SU-DHL-6 (cell line): Measurements from ENCODE around the gene SRSF8.

Experiments used
- H2AFZ ChIP-seq: fragments of 200-600 bp; sonication (generic); 2 replicates; pipeline ENCODE4 v1.6.1; 2014; ENCODE audit warnings: low read depth, mild to moderate bottlenecking, moderate library complexity, mixed read lengths, antibody characterized with exemption, low read length; ENCODE audit not compliant: severe bottlenecking
- H3F3A ChIP-seq: fragments of 200-600 bp; shearing (Covaris generic); 2 replicates; pipeline ENCODE4 v1.6.0; 2016; ENCODE audit warnings: antibody characterized with exemption, mild to moderate bottlenecking; ENCODE audit not compliant: insufficient read depth
- H3K27ac ChIP-seq: fragments of 200-600 bp; sonication (generic); 2 replicates; pipeline ENCODE4 v1.5.1; 2016; ENCODE audit warnings: low read depth, mild to moderate bottlenecking, low read length, moderate library complexity, mixed read lengths
- H3K27me3 ChIP-seq: fragments of 200-600 bp; sonication (generic), shearing (Covaris generic); 2 replicates; pipeline ENCODE4 v1.6.0; 2014; ENCODE audit warnings: mild to moderate bottlenecking, low read length
- H3K36me3 ChIP-seq: fragments of 200-600 bp; sonication (generic); 2 replicates; pipeline ENCODE4 v1.6.1; 2014; ENCODE audit warnings: mild to moderate bottlenecking, low read length, mixed read lengths
- H3K4me2 ChIP-seq: fragments of 300-600, 200-600 bp; shearing (Covaris generic), sonication (generic); 2 replicates; pipeline ENCODE4 v1.6.0; 2014; ENCODE audit warnings: low read length, low read depth, mild to moderate bottlenecking; ENCODE audit not compliant: poor library complexity, severe bottlenecking
- H3K4me3 ChIP-seq: fragments of 200-600 bp; sonication (generic); 2 replicates; pipeline ENCODE4 v1.5.1; 2014; ENCODE audit warnings: antibody characterized with exemption, low read length, mild to moderate bottlenecking, mixed read lengths; ENCODE audit not compliant: insufficient read depth, poor library complexity, severe bottlenecking
- H3K79me2 ChIP-seq: fragments of 200-600 bp; sonication (generic); 2 replicates; pipeline ENCODE4 v1.6.1; 2014; ENCODE audit warnings: mild to moderate bottlenecking, low read length, moderate library complexity; ENCODE audit not compliant: insufficient read depth
- H3K9ac ChIP-seq: fragments of 200-600 bp; sonication (generic); 2 replicates; pipeline ENCODE4 v1.7.0; 2014; ENCODE audit warnings: mild to moderate bottlenecking, low read length
- H3K9me2 ChIP-seq: fragments of 200-600 bp; sonication (generic); replicated peaks from 2 replicates; pipeline ENCODE4 v1.6.1; 2014; ENCODE audit warnings: low read length; ENCODE audit not compliant: insufficient read depth
- H3K9me3 ChIP-seq: fragments of 200-600 bp; sonication (generic); 2 replicates; pipeline ENCODE4 v1.6.1; 2014; ENCODE audit warnings: low read length, mixed read lengths; ENCODE audit not compliant: insufficient read depth
- H4K20me1 ChIP-seq: fragments of 200-600 bp; sonication (generic); 2 replicates; pipeline ENCODE4 v1.6.1; 2014; ENCODE audit warnings: low read depth, mild to moderate bottlenecking, antibody characterized with exemption, low read length, moderate library complexity, mixed read lengths
- EZH2phosphoT487 ChIP-seq: fragments of 200-600 bp; sonication (generic), shearing (Covaris generic); conservative IDR thresholded peaks from 2 replicates; pipeline ENCODE4 v1.6.1; 2018; ENCODE audit warnings: mild to moderate bottlenecking, antibody characterized with exemption, low read length, moderate library complexity, mixed read lengths
- TF ChIP-seq, protein P1 (sequence below): fragments of 200-600 bp; sonication (generic); IDR thresholded peaks from one replicate; pipeline ENCODE4 v1.5.1; 2017; ENCODE audit warnings: antibody characterized with exemption, mild to moderate bottlenecking, low read length, moderate library complexity; ENCODE audit not compliant: insufficient read depth, poor library complexity, severe bottlenecking

The SRSF8 gene

DNA sequence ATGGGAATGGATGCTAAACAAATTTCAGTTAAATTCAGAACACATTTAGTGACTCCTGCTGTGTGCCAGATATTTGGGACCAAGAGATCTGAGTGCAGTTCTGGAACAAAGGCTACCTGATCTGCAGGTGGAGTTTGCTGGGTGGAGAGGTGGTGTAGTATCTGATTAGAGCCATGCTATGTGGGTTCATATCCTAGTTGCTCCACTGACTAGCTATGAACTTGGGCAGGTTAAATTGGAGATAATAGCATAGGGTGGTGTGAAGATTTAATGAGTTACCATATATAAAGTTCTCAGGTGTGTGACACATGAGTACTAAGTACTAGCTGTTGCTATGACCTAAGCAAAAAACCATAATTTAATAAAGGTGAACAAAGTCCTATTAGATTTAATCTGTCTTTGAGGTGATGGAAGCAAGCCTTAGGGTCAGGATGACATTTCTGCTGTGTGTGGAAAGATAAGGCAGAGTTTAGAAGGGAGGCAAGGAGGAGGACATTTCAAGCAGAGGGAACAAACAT, 25.0 kb downstream of the SRSF8 start:
- H4K20me1 ChIP-seq = no peaks in the 10 kb centered on the region
- no peak overlapping the region for H3K4me2 ChIP-seq
- no peaks in the 10 kb centered on the region for H3K27me3 ChIP-seq
- TF ChIP-seq, protein P1, sequence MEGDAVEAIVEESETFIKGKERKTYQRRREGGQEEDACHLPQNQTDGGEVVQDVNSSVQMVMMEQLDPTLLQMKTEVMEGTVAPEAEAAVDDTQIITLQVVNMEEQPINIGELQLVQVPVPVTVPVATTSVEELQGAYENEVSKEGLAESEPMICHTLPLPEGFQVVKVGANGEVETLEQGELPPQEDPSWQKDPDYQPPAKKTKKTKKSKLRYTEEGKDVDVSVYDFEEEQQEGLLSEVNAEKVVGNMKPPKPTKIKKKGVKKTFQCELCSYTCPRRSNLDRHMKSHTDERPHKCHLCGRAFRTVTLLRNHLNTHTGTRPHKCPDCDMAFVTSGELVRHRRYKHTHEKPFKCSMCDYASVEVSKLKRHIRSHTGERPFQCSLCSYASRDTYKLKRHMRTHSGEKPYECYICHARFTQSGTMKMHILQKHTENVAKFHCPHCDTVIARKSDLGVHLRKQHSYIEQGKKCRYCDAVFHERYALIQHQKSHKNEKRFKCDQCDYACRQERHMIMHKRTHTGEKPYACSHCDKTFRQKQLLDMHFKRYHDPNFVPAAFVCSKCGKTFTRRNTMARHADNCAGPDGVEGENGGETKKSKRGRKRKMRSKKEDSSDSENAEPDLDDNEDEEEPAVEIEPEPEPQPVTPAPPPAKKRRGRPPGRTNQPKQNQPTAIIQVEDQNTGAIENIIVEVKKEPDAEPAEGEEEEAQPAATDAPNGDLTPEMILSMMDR = no peak
- no peak for TF ChIP-seq EZH2phosphoT487
- H3K9me2 ChIP-seq = no peaks in the 10 kb centered on the region
- no peak overlapping the region for H2AFZ ChIP-seq
- no peaks in the 10 kb centered on the region for H3K79me2 ChIP-seq
- no peaks in the 10 kb centered on the region for H3K9me3 ChIP-seq
- no peak overlapping the region for H3K27ac ChIP-seq
- H3K4me3 ChIP-seq = no peak overlapping the region
- H3K9ac ChIP-seq = no peak overlapping the region
- H3F3A ChIP-seq = no peaks in the 10 kb centered on the region
- no peaks in the 10 kb centered on the region for H3K36me3 ChIP-seq

DNA sequence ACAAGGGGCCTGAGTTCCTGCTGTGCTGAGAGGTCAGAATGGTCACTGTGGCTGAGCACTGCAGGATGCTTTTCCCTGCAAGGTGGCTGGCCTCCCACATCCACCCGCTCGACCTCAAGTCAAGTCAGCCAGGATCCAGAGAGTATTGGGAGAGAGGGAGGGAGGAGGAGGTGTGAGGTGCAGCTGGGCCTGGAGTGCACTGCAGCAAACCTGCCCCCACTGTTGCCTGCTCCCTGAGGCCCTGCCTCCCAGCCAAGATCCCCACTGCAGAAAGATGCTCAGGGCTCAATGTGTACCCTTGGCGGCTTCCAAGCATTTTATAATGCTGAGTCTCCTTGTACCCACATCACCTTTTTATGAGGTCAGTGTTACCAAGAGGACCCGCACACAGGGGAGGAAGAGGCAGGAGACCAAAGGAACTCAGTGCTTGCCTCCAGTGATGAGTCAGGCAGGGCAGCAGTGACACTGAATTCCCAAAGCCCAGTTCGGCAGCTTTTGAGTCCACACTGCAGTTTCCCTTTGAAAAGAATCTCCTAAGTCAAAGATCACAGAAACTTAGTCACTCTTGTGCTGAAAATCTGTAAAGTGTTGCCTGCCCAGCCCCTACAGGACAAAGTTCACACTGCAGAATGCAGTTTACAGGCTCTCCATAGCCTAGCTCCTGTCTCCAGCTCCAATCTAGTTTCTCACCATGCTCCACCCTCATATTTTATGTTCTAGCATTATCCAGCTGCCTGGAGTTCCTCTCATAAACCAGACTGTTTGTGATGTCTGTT, 26.0 kb downstream of the SRSF8 start:
- TF ChIP-seq, protein P1 = no peak
- H2AFZ ChIP-seq = no peak overlapping the region
- no peak overlapping the region for H3K27ac ChIP-seq
- no peaks in the 10 kb centered on the region for H4K20me1 ChIP-seq
- H3K4me3 ChIP-seq = no peak overlapping the region
- no peak overlapping the region for H3K4me2 ChIP-seq
- no peaks in the 10 kb centered on the region for H3K36me3 ChIP-seq
- no peaks in the 10 kb centered on the region for H3K9me3 ChIP-seq
- H3K27me3 ChIP-seq = no peaks in the 10 kb centered on the region
- H3K79me2 ChIP-seq = no peaks in the 10 kb centered on the region
- no peaks in the 10 kb centered on the region for H3K9me2 ChIP-seq
- no peak overlapping the region for H3K9ac ChIP-seq
- H3F3A ChIP-seq = no peaks in the 10 kb centered on the region

DNA sequence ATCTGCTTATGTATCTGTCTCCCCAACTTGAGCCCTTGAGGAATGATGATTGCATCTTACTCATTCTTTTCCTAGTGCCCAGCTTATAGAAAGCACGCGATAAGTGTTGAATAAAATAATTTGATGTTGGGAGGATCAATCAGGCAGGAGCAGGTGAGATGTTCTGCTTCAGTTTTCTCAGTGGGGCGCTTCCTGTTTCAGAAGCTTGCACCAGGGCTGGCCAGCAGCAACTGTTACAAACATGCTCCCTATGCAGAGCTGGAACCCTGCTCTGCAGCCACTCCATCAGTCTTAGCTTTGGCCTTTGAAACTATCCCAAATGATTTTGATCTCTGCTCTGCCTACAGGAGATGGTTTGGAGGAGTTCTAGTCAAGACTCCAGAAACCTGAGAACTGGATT, 26.8 kb downstream of the SRSF8 start:
- Histone ChIP-seq H3K27ac (no peak overlapping the region), H3K9me2 (no peaks in the 10 kb centered on the region), H3K4me3 (no peak overlapping the region), H2AFZ (no peak overlapping the region), H3K9ac (no peak overlapping the region), H3K4me2 (no peak overlapping the region), H3K9me3 (no peaks in the 10 kb centered on the region), H4K20me1 (no peaks in the 10 kb centered on the region), H3K36me3 (no peaks in the 10 kb centered on the region), H3F3A (no peaks in the 10 kb centered on the region), H3K27me3 (no peaks in the 10 kb centered on the region), H3K79me2 (no peaks in the 10 kb centered on the region)
- TF ChIP-seq, protein P1 = no peak
- TF ChIP-seq EZH2phosphoT487 = no peak
